ENCODE data around the gene SPC24. TPM values are rescaled to one million over a fixed set of nuclear protein-coding genes. Genes with fewer than 3 reads are reported as not detected.
"Not testable (repeated sequence)": the region's sequence is repeated elsewhere in the genome, so short reads cannot be mapped to it uniquely, and the experiment has no call there.

Gene SPC24
- polyA plus RNA-seq, 1 of the 3 experiments (the other 2 are of a cell fraction), result 18.9 TPM

GRCh38 chr19:11164296-11164695 is 8.7 kb upstream of the SPC24 start:
- ChIA-PET CTCF (interaction anchor here (0.6 to 2.0 kb wide), 3 partner anchors 22 to 39 kb away, joined by 3 to 4 read pairs (median 3); no protein-coding TSS in a partner anchor), POLR2A (no interaction called here)
- Histone ChIP-seq H3K36me3 (replicated peaks in 1 of 2; ENCODE audit: control insufficient read depth in 1 of 2, insufficient read depth in 2 of 2, low read length in 1 of 2) (peaks cover 9 to 36% of the 10 kb centered on the region in 2 experiments), H3K4me3 (ENCODE audit: low read depth in 2 of 2, low read length in 1 of 2) (no peak overlapping the region), H2AFZ (ENCODE audit: low read depth) (no peak overlapping the region), H4K20me1 (ENCODE audit: insufficient read depth) (no peaks in the 10 kb centered on the region), H3K9me3 (no peaks in the 10 kb centered on the region), H3K27ac (ENCODE audit: low read depth in 2 of 2, low read length in 1 of 2) (no peak overlapping the region), H3K4me2 (no peak overlapping the region), H3F3A (replicated peaks; ENCODE audit: insufficient read depth) (peaks cover 20% of the 10 kb centered on the region), H3K79me2 (ENCODE audit: insufficient read depth) (no peaks in the 10 kb centered on the region; the same call in 1 of the 2 replicates), H3K9me2 (no peaks in the 10 kb centered on the region), H3K9ac (no peak overlapping the region), H3K4me1 (ENCODE audit: control insufficient read depth in 1 of 2, insufficient read depth in 2 of 2, low read depth in 1 of 2, low read length in 1 of 2) (peaks cover 0 to 13% of the 10 kb centered on the region in 2 experiments; a peak in 2 of 4 replicates), H3K27me3 (ENCODE audit: insufficient read depth) (no peaks in the 10 kb centered on the region)
- no peak for DNase-seq
- TF ChIP-seq EP300 (IDR thresholded peaks at IDR 0.05; ENCODE audit: borderline replicate concordance in 1 of 2, low read depth in 1 of 2, low read length in 1 of 2) (no peak), CHD2 (IDR thresholded peaks at IDR 0.05; ENCODE audit: low read length, partially characterized antibody) (no peak), RAD21 (IDR thresholded peaks at IDR 0.05; ENCODE audit: low read length) (no peak), NRF1 (IDR thresholded peaks at IDR 0.05; ENCODE audit: low read depth, low read length) (no peak)
- TF ChIP-seq, protein P1, sequence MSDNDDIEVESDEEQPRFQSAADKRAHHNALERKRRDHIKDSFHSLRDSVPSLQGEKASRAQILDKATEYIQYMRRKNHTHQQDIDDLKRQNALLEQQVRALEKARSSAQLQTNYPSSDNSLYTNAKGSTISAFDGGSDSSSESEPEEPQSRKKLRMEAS (IDR thresholded peaks at IDR 0.05; ENCODE audit: low read depth), result no peak
- whole genome bisulfite sequencing (ENCODE audit: low lambda C conversion rate), result 88% methylated on average over 11 of the region's 11 CpGs

DNA sequence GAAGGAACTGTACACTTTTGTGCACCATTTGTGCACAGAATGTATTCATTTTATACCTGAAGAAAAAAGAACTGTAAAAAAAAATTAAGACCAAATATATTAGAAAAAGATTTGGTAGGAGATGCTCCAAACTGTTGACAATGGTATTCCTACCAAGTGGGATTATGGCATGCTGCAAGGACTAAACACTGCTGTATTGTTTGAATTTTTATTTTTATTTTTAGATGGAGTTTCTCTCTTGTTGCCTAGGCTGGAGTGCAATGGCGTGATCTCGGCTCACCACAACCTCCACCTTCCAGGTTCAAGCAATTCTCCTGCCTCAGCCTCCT is 4.8 kb upstream of the SPC24 start:
- H3K9ac ChIP-seq; H3K79me2 ChIP-seq (ENCODE audit: insufficient read depth); H3K27me3 ChIP-seq (ENCODE audit: insufficient read depth); H3K4me1 ChIP-seq (ENCODE audit: control insufficient read depth in 1 of 2, insufficient read depth in 2 of 2, low read depth in 1 of 2, low read length in 1 of 2); H3F3A ChIP-seq (replicated peaks; ENCODE audit: insufficient read depth); H3K4me3 ChIP-seq (ENCODE audit: low read depth in 2 of 2, low read length in 1 of 2); POLR2A ChIA-PET; H3K4me2 ChIP-seq; H3K9me3 ChIP-seq; CTCF ChIA-PET; H4K20me1 ChIP-seq (ENCODE audit: insufficient read depth); H3K9me2 ChIP-seq; H2AFZ ChIP-seq (ENCODE audit: low read depth); DNase-seq; H3K27ac ChIP-seq (ENCODE audit: low read depth in 2 of 2, low read length in 1 of 2): not testable (repeated sequence)
- H3K36me3 ChIP-seq (replicated peaks in 1 of 2; ENCODE audit: control insufficient read depth in 1 of 2, insufficient read depth in 2 of 2, low read length in 1 of 2), result peaks cover 4 to 12% of the 10 kb centered on the region in 2 experiments
- 88% methylated on average over 2 of the region's 2 CpGs for WGBS (ENCODE audit: low lambda C conversion rate)

GRCh38 chr19:11159598-11160439 is 4.2 kb upstream of the SPC24 start:
- Histone ChIP-seq H3K27ac (ENCODE audit: low read depth in 2 of 2, low read length in 1 of 2) (no peak overlapping the region), H4K20me1 (ENCODE audit: insufficient read depth) (no peaks in the 10 kb centered on the region), H3K9me2 (no peaks in the 10 kb centered on the region), H2AFZ (ENCODE audit: low read depth) (no peak overlapping the region), H3F3A (replicated peaks; ENCODE audit: insufficient read depth) (peaks cover 6% of the 10 kb centered on the region), H3K79me2 (ENCODE audit: insufficient read depth) (peaks cover 7% of the 10 kb centered on the region), H3K9me3 (no peaks in the 10 kb centered on the region), H3K36me3 (replicated peaks in 1 of 2; ENCODE audit: control insufficient read depth in 1 of 2, insufficient read depth in 2 of 2, low read length in 1 of 2) (peaks cover under 1 to 12% of the 10 kb centered on the region in 2 experiments), H3K4me1 (ENCODE audit: control insufficient read depth in 1 of 2, insufficient read depth in 2 of 2, low read depth in 1 of 2, low read length in 1 of 2) (peaks cover 0 to 2% of the 10 kb centered on the region in 2 experiments; a peak in 2 of 4 replicates), H3K9ac (no peak overlapping the region), H3K4me2 (no peak overlapping the region), H3K27me3 (ENCODE audit: insufficient read depth) (no peaks in the 10 kb centered on the region), H3K4me3 (ENCODE audit: low read depth in 2 of 2, low read length in 1 of 2) (no peak overlapping the region)
- DNase-seq, result peak; percentile 40
- ChIA-PET CTCF (no interaction called here), POLR2A (no interaction called here)
- 69% methylated on average over 16 of the region's 16 CpGs for WGBS (ENCODE audit: low lambda C conversion rate)
- no peak for TF ChIP-seq NFIC (IDR thresholded peaks at IDR 0.05; ENCODE audit: borderline replicate concordance)
- TF ChIP-seq NRF1 (IDR thresholded peaks at IDR 0.05; ENCODE audit: low read depth, low read length), result no peak
- no peak for TF ChIP-seq CHD2 (IDR thresholded peaks at IDR 0.05; ENCODE audit: low read length, partially characterized antibody)
- TF ChIP-seq TCF12 (IDR thresholded peaks at IDR 0.05), result no peak
- no peak for TF ChIP-seq FOSL2 (IDR thresholded peaks at IDR 0.05; ENCODE audit: borderline replicate concordance, low read depth)
- no peak for TF ChIP-seq ELF1 (IDR thresholded peaks at IDR 0.05)
- TF ChIP-seq, protein P2, sequence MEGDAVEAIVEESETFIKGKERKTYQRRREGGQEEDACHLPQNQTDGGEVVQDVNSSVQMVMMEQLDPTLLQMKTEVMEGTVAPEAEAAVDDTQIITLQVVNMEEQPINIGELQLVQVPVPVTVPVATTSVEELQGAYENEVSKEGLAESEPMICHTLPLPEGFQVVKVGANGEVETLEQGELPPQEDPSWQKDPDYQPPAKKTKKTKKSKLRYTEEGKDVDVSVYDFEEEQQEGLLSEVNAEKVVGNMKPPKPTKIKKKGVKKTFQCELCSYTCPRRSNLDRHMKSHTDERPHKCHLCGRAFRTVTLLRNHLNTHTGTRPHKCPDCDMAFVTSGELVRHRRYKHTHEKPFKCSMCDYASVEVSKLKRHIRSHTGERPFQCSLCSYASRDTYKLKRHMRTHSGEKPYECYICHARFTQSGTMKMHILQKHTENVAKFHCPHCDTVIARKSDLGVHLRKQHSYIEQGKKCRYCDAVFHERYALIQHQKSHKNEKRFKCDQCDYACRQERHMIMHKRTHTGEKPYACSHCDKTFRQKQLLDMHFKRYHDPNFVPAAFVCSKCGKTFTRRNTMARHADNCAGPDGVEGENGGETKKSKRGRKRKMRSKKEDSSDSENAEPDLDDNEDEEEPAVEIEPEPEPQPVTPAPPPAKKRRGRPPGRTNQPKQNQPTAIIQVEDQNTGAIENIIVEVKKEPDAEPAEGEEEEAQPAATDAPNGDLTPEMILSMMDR (IDR thresholded peaks at IDR 0.05), result no peak
- no peak for TF ChIP-seq RAD21 (IDR thresholded peaks at IDR 0.05; ENCODE audit: low read length)
- TF ChIP-seq MXI1 (IDR thresholded peaks at IDR 0.05; ENCODE audit: low read depth, low read length), result no peak
